Femur (tissue), 1 donor: ENCODE data around the gene ODAD2.
A peak's percentile ranks its signal among the peaks of the same experiment; 100 is the strongest.
"Not testable (repeated sequence)": the region's sequence is repeated elsewhere in the genome, so short reads cannot be mapped to it uniquely, and the experiment has no call there.

Source experiments
- DNase-seq: peaks from one replicate; pipeline ENCODE4 v3.0.0-alpha.2; 2017

The ODAD2 gene, protein sequence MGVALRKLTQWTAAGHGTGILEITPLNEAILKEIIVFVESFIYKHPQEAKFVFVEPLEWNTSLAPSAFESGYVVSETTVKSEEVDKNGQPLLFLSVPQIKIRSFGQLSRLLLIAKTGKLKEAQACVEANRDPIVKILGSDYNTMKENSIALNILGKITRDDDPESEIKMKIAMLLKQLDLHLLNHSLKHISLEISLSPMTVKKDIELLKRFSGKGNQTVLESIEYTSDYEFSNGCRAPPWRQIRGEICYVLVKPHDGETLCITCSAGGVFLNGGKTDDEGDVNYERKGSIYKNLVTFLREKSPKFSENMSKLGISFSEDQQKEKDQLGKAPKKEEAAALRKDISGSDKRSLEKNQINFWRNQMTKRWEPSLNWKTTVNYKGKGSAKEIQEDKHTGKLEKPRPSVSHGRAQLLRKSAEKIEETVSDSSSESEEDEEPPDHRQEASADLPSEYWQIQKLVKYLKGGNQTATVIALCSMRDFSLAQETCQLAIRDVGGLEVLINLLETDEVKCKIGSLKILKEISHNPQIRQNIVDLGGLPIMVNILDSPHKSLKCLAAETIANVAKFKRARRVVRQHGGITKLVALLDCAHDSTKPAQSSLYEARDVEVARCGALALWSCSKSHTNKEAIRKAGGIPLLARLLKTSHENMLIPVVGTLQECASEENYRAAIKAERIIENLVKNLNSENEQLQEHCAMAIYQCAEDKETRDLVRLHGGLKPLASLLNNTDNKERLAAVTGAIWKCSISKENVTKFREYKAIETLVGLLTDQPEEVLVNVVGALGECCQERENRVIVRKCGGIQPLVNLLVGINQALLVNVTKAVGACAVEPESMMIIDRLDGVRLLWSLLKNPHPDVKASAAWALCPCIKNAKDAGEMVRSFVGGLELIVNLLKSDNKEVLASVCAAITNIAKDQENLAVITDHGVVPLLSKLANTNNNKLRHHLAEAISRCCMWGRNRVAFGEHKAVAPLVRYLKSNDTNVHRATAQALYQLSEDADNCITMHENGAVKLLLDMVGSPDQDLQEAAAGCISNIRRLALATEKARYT

DNA sequence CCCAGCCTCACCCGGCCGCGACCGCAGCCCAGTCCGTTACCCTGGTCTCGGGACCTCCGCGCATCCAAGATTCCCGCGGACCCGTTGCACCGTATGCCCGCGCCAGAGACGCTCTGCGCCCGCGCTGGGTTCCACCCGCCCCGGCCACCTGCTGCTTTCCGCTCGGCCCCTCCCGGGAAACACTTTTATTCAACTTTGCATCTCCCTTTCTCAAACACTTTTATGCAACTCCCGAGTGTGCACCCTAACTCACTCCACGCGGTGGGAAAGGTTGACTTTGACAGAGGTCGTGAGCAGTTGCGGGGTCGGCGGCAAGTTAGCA is at the start of gene ODAD2:
Gene ODAD2, minus strand, starts transcription at position 126 of the 322 bp plus-strand sequence. CDS start 3,937 bp downstream, outside the sequence.
- no peak for DNase-seq

DNA sequence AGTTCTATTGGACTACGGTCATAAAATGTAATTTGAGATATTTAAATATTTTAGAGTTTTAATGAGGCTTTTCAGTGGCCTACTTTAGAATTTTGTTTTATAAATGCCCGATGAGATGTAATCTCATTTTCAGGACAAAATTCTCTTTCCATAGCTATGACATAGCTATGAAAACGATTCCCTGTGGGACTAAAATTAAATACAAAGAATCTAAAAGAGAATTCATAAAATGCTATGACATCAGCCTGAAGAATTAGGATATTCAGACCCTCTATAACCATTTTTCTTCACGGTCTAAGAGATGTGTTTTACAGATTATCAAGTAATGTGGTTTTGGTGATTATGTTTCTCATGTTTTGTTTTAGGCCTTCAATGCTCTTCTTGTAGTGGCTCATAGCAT is 48.2 kb upstream of the ODAD2 start:
- no peak for DNase-seq

DNA sequence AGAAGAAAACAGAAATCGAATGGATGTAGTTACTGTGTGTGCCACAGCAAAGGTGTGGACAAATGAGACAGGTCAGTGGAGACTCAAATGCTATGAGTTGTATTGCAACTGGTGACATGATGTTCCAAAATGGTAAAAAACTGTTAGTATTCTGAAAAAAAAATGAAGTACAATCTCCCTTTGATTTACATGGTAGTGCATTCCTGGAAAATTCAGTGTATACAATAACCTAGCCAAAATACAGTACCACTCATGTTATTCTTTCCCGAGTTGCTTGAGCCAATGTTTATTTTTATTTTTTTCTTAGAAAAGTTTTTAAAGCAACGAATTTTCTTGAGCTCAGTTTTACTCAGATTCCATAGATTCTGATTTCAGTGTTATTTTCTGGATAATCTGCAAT is 47.7 kb upstream of the ODAD2 start:
- DNase-seq = no peak

DNA sequence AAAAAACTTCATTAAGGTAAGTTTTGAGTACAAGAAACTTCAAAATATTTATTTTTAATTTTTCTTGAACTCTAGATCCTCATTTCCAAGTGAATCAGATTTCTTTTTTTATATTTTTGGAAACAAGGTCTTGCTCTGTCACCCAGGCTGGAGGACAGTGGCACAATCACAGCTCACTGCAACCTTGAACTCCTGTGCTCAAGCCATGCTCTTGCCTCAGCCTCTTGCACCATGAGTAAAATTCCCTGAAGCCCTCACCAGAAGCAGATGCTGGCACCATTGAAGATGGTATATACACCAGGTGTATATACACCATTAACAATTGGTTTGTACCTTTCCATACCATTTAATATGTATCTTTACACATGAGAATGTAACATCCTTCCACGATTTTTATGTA is 45.1 kb upstream of the ODAD2 start:
- DNase-seq = no peak

DNA sequence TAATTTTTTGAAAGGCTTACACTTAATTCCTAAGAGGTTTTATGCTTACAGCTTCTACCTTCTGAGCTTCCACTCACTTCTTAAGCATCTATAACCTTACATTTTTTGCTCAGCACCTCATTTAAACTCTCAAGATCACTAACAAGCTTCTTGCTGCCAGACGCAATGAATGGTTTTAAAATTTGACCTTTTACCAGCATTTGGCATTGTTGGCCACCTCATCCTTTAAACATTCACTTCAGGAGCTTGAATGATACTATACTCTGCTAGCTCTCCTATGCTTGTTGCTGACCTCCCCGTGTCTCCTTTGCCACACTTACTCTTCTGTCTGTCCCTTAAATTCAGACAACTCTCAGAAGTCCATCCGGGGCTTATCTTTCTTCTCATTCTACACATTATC is 37.7 kb upstream of the ODAD2 start:
- DNase-seq = no peak

DNA sequence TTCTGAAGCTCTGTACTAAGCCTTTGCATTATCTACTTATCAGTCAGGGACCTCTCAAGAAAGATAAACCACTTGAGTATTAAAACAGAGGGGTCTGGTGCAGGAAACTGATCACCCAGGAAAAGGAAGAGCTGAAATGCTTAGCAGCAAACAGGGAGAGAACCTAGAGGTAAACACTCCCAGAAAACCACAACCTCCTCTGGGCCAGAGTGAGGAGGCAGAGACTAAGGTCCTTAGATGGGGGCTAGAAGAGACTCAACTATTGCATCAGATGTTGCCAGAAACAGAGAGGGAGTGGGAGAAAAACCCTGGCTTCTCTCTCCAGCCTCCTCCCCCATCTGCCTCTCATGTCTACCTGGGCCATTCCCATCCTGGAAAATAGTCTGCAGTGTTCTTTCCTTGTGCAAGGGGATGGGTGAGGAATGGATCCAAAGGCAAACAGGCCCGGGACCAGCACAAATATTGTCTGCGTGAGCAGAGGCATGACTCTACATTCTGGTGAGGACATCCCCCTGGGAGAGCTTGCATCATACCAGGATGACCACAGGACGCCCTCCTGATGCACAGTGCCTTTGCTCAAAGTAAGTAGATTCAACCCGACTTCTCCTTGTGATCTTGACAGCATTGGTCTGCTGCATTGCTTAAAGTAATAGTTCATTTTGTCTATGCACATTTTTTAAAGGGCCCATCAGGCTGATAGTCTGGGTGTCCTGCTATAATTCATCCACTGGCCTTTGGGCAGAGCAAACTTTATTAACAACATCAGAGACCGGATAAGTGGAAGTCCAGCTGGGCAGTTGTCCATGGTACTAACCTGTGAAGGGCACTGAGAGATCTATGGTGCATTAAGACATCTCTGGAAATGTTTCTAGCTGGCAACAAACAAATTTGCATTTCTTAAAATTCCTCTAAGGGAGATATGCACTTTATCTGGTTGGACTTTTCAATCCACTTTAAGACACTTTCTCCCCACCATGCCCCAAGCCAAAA is 22.4 kb upstream of the ODAD2 start:
- DNase-seq = no peak

DNA sequence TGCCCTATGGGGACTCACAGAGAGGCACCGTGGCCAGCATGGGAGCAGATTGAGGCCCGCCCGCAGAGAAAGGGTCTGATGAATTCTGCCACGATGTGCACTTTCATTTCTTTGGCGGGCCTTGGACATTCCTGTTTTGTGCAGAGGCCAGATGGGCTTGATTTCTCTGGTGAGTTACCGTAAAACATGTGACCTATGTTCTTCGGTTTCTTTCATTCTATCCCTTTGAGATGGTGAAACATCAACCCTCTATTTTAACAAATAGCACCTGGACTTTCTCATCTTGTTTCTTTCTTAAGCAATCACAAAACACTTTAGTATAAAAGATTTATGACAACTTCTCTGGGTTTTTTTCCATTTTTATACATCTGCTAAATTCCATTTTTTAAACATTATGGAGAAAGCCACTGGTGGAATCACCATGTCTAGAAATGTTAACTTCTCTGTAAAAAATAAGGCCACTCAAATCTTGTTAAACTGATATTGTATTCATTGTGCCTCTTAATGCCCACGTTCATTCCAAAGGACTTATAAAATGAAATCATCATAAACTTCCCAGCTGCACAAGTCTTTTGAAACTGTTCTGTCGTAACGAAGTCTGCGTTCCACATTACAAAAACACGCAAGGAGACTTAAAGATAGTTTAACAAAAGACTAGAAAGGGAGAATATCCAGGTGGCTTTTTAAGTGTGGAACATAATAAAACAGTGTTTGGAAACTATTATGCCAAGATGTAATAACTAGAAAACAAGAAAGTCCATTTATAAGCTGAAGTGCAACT is 21.4 kb upstream of the ODAD2 start:
- DNase-seq = no peak

DNA sequence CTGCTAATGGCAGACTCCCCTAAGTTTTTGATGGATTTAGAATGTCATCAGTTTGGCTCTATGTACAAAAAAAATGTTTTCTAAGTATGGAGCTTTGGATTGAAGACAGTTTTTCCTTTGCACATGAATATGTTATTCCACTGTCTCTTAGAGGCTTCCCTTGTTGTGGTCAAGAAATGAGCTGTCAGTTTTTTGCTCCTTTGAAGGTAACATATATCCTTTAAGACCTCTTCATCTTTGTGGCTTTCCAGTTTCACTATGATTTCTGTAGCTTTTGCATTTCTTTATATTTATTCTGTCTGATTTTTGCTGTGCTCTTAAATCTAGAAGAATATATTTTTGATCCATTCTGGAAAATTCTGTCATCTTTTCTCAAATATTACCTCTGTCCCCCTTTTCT is 15.8 kb upstream of the ODAD2 start:
- DNase-seq = no peak

DNA sequence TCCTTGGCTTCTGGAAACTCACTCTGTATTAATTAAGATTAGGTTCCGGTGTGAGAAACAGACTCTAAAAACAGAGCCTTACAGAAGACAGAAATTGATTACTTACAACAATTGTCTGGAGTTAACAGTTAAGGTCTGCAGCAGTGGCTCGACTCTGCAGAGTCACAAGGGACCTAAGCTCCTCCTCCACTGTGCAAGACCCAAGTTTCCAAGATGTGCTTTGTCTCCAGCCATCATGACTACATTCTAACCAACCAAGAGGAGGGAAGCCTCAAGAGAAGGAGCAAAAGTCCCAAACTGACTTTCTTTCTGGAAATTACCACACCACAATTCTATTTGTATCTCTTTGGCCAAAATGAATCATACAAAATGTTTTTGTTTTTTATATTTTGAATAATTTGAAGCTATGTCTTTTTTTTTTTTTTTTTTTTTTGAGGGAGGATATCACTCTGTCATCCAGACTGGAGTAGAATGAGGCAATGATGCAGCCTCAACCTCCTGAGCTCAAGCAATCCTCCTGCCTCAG is 14.2 kb upstream of the ODAD2 start:
- DNase-seq = no peak

DNA sequence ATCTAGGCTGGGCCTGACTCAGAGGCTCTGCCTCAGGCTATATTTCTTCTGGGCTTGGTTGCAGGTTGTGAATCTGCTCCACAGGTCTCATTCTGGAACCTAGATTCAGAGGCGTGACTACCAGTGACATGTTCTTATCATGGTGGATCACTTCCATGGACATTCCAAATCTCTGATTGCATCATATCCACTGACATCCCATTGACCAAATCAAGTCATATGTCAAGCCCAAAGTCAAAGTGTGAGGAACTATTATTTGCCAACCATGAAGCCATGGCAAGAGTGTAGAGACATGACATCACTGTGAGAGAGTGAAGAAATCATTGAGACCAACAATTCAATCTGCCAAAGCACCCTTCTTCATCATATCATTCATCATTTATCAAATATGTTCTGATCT is 11.9 kb upstream of the ODAD2 start:
- DNase-seq = no peak

DNA sequence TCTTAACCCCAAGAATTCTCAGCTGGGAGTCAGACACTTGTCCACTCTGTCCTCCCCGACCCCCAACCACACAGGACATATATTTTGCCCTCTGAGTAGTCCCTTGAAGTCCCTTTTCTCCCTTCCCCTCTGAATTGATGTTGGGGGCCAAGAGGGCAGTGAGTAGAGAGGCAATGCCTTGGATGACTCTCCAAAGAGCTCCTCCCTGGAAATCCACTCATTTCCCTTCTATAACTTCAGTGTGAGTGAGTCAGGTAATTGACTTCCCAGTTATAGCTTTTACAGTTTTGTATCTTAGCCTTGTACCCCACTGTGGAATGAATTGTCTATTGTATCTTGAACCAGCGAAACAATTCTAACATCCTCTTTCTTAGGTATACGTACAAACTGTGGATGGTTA is 9.2 kb upstream of the ODAD2 start:
- no peak for DNase-seq

DNA sequence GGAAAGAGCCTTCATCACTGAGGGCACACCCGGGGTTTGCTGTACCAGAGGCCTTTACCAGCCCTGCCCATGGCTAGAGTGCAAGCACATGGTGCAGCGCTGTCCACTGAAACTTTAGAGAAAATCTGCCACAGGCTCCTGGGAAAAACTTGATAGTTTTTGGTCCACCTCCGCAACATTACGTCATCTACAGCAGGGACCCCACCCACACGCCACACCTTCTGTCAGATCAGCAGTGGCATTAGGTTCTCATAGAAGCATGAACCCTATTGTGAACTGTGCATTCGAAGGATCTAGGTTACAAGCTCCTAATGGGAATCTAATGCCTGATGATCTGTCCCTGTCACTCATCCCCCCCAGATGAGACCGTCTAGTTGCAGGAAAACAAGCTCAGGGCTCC is 2.5 kb upstream of the ODAD2 start:
- DNase-seq = no peak

DNA sequence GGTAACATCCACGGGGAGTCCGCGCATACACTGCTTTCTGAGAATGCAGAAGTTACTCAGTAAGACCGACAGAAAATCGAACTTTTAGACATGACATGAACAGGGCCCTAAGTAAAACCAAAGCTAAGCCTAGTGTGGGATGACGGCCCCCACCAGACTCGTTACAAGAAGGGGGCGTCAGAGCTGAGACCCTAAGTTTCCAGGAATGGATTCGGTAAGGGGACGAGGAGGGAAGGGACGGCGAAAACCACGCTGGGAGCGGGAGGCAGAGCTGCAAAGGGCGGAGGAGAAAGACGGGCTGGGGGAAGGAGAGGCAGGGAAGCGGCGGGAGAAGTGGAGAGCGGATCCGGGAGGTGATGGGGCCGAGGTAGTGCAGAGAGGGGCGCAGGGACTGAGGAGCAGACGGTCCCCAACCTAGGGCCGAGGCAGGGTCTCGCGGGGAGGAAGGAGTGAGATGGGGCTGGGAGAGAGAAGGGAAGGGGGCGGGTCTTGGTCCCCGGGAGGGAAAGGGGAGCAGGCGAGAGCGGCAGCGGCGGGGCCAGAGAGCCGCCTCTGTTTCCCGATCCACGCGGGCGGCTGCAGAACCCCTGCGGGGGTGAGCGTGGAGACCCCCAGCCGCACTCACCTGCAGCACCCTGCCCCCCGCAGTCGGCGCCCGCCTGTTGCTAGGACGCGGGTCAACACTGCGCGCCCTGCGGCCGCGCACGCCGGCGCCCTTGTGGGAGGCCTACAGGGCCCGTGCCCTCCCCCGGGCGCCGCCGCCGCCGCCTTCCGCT is 513 bp downstream of the ODAD2 start:
- DNase-seq = peak; percentile 64

DNA sequence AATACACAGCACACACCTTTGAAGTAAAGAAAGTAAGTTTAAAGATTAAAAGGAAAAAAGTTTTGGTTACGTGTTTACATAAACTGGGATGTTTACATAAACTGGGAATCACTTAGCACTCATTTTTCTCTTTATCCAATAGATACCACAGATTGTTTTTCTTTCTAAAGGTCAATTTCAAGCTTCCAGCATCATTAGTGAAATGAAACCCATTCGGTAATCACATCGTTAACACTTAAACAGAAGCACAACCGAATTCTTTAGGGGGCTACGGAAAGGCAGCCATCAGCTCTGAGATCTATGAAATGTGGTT is 1.1 kb downstream of the ODAD2 start:
- DNase-seq = no peak

DNA sequence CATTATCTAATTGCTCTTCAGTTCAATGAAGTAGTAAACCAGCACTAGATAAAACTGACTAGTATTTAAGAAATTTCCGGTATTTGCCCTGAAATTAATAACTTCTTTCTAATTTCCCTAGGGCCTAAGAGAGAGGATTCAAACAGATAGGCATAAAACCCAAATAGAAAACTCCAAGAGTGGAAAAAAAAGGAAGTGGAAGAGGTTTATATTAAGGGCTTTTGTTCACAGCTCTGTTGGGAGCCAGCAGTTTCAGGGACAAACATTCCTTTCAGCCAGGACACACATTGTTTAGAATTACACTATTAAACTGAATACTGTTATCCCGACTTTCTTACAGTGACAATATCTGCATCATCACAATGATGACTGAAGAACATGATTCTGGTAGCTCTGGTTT is 3.6 kb downstream of the ODAD2 start:
- no peak for DNase-seq

DNA sequence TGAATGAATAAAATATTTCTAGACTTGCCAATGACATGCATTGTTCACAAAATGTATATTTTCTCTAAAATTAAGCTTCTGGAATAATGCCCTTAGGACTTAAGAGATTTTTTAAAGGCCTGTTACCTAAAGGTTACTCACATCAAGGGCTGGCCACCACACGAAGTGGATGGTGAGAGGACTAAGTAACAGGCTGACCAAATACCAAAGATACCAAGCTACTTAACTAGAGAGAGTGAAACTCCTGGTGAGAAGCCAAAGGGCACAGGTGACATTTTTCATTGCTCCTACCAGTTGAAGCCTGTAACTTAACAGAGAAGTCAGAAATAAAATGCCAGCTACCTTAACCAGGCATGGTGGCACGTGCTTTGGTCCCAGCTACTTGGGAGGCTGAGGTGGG is 9.5 kb downstream of the ODAD2 start:
- not testable (repeated sequence) for DNase-seq

DNA sequence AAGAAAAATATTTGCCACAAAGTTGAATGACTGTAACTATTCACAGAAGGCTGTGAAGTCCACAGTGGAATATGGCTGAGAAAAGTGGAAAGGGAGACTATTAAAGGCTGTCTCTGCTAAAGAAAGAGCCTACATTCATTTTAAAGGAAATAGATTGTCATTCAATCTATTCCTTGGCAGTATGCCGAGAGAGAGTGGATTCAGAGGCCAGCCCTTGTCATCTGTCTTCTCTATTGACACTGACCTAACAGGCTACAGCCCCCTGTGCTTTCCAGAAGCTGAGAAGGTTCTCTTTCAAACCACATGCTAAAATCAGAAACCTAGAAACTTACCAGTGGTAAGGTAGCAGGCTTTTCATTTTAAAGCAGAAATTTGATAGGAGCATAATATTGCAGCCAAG is 12.1 kb downstream of the ODAD2 start:
- DNase-seq = no peak

DNA sequence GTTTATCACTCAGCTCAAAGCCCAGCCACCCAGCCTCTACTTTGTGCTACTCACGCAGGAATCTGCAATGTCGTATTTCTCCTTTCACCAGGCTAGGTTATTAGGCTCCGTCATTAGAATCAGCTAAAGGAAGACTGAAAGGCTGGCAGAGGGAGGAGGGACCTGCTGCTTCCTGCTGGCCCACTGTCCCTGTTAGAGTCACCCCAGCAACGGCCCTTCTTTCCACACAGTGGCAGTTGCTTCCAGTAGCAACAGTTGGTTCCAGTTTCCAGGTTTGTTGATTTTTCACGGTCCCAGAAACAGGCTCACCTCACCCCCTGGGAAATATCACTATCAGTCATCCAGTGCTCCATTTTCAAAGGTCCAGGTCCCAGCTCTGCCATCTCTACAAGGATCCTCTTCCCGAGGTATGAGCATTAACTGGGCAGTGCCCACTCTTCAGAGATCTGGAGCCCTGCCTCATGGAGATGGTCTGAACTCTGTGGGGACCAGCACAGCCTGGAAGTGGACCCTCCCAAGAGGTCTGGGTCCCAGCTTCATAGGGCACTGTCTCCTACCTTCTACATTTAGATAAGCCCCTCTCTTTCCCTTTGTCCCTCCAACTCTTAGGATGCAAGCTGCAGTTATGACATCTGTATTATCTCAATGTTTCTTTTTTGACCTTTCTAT is 15.9 kb downstream of the ODAD2 start:
- no peak for DNase-seq

DNA sequence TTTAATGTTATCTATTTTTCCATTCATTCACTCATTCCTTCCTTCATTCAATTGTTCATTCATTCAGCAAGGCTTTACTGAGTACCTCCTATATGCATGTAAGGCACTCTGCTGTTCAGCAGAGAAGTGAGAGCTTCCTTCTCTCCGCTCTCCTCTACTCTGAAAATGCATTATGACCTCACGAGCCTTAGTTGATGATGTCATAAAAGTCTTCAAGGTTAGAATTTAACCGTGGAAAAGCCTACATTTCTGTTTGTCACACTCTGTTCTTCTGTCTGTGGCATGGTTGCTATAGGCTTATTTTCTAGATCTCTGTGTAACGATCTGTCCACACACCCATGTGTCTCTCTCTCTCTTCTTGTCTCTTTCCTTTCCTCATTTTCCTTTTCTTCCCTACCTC is 17.1 kb downstream of the ODAD2 start:
- DNase-seq = no peak

DNA sequence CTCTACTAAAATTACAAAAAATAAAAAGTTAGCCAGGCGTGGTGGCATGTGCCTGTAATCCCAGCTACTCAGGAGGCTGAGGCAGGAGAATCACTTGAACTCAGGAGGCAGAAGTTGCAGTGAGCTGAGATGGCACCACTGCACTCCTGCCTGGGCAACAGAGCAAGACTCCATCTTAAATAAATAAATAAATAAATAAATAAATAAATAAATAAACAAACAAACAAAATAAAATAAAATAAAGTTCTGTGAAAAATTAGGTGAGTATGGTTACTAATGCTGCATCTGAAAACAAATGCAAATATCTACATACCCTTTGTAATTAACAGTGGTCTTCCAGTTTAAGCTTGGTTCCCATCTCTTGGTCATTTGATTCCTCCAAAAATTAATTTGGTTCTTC is 28.1 kb downstream of the ODAD2 start:
- DNase-seq = not testable (repeated sequence)
